ENCODE data around the gene SETD4.

DNA sequence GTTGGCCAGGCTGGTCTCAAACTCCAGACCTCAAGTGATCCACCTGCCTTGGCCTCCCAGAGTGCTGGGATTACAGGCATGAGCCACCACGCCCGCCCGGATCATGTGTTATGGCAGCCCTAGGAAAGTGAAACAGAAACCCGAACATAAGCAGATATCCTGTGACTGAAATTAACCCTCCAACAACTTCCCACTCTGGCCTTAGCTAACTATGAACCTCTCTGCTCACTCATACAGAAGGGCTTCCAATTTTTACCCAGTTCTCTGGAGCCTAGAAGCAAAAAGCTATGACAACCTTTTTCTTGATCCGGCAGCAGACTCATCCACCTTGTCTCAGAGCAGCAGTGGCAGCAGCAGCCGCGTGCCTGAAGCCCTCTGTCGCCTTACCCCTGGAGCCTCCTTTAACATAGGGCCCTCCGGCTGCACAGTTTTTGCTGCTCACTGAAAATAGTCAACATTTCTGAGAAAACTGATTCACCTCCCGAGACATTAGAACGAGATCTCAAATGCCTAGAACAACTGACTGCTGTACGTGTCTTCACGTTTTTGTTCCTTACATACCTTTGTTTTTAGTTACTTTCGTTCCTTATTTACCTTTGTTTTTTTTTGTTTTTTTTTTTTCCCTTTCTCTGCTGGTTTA, 18.8 kb upstream of the SETD4 start:
- TF ChIP-seq, protein P1, sequence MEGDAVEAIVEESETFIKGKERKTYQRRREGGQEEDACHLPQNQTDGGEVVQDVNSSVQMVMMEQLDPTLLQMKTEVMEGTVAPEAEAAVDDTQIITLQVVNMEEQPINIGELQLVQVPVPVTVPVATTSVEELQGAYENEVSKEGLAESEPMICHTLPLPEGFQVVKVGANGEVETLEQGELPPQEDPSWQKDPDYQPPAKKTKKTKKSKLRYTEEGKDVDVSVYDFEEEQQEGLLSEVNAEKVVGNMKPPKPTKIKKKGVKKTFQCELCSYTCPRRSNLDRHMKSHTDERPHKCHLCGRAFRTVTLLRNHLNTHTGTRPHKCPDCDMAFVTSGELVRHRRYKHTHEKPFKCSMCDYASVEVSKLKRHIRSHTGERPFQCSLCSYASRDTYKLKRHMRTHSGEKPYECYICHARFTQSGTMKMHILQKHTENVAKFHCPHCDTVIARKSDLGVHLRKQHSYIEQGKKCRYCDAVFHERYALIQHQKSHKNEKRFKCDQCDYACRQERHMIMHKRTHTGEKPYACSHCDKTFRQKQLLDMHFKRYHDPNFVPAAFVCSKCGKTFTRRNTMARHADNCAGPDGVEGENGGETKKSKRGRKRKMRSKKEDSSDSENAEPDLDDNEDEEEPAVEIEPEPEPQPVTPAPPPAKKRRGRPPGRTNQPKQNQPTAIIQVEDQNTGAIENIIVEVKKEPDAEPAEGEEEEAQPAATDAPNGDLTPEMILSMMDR (IDR thresholded peaks at IDR 0.05; ENCODE audit: extremely low read depth in 1 of 2, insufficient read depth in 1 of 2, low read depth in 1 of 2, low read length in 2 of 2): no peak
- TF ChIP-seq JUN (IDR thresholded peaks at IDR 0.05; ENCODE audit: borderline replicate concordance, insufficient read depth, insufficient read length, low read depth) (no peak), POLR2AphosphoS5 (IDR thresholded peaks at IDR 0.05; ENCODE audit: insufficient read depth, low read depth, low read length) (no peak), POLR2A (IDR thresholded peaks at IDR 0.05; ENCODE audit: low read depth, low read length) (no peak), EZH2 (IDR thresholded peaks at IDR 0.05; ENCODE audit: borderline replicate concordance, low read depth, low read length, severe bottlenecking) (no peak), MYC (IDR thresholded peaks at IDR 0.05; ENCODE audit: low read depth, low read length) (no peak), FOS (IDR thresholded peaks at IDR 0.05; ENCODE audit: borderline replicate concordance, insufficient read depth, low read length) (no peak), GATA2 (IDR thresholded peaks at IDR 0.05; ENCODE audit: insufficient read depth, insufficient read length, low read depth, low read length) (no peak)
- TF ChIP-seq, protein P2, sequence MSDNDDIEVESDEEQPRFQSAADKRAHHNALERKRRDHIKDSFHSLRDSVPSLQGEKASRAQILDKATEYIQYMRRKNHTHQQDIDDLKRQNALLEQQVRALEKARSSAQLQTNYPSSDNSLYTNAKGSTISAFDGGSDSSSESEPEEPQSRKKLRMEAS (IDR thresholded peaks at IDR 0.05; ENCODE audit: insufficient read depth, insufficient read length): no peak

Data from endothelial cell of umbilical vein (primary cell).